Liver (tissue), 9 donors: Measurements from ENCODE around the gene C20orf202. TPM values are rescaled to one million over a fixed set of nuclear protein-coding genes. Genes with fewer than 3 reads are reported as not detected.

ENCODE experiments used
- DNase-seq: peaks from one replicate; pipeline ENCODE4 v3.0.0-alpha.2; 2017; ENCODE audit warnings: low spot score
- H3K27ac ChIP-seq, 2 donors: one replicate each; pipeline ENCODE4 v1.7.0; 2013; ENCODE audit warnings: inconsistent platforms in 2 of 2, low read length in 2 of 2, control low read depth in 1 of 2, low read depth in 1 of 2, mild to moderate bottlenecking in 1 of 2
- H3K27me3 ChIP-seq, 4 donors: one replicate each; pipeline versions ENCODE4 v1.6.1 to v1.7.0; 2013; ENCODE audit warnings: low read length in 3 of 4, inconsistent platforms in 1 of 4, mild to moderate bottlenecking in 1 of 4, moderate library complexity in 1 of 4; ENCODE audit not compliant: control insufficient read depth in 4 of 4, insufficient read depth in 4 of 4
- H3K36me3 ChIP-seq, 4 donors: one replicate each; pipeline versions ENCODE4 v1.6.1 to v1.7.0; 2013; ENCODE audit warnings: low read length in 3 of 4, mild to moderate bottlenecking in 3 of 4, low read depth in 1 of 4, moderate library complexity in 1 of 4; ENCODE audit not compliant: control insufficient read depth in 4 of 4, insufficient read depth in 3 of 4
- H3K4me1 ChIP-seq, 4 donors: one replicate each; pipeline versions ENCODE4 v1.6.1 to v1.7.0; 2013; ENCODE audit warnings: low read length in 3 of 4, mild to moderate bottlenecking in 3 of 4, moderate library complexity in 1 of 4; ENCODE audit not compliant: control insufficient read depth in 4 of 4, insufficient read depth in 4 of 4
- H3K4me3 ChIP-seq, 3 donors: one replicate each; pipeline versions ENCODE4 v1.6.1 to v1.7.0; 2013; ENCODE audit warnings: low read length in 3 of 3, control low read depth in 1 of 3, low read depth in 1 of 3, mild to moderate bottlenecking in 1 of 3
- H3K9ac ChIP-seq, 2 donors: one replicate each; pipeline ENCODE4 v1.7.0; 2013; ENCODE audit warnings: low read length in 2 of 2, mild to moderate bottlenecking in 2 of 2, moderate library complexity in 2 of 2, control low read depth in 1 of 2, low read depth in 1 of 2
- H3K9me3 ChIP-seq, 4 donors: one replicate each; pipeline versions ENCODE4 v1.6.1 to v1.7.0; 2013; ENCODE audit warnings: low read length in 3 of 4; ENCODE audit not compliant: control insufficient read depth in 4 of 4
- EGR1 ChIP-seq, 2 donors: IDR thresholded peaks; 2 replicates each; pipeline ENCODE4 v1.6.1; 2016 to 2018; ENCODE audit warnings: antibody characterized with exemption in 2 of 2, low read depth in 2 of 2
- FOXA1 ChIP-seq: IDR thresholded peaks from 2 replicates; pipeline ENCODE4 v1.6.1; 2016; ENCODE audit warnings: antibody characterized with exemption
- FOXA2 ChIP-seq: IDR thresholded peaks from 2 replicates; pipeline ENCODE4 v1.6.1; 2016; ENCODE audit warnings: antibody characterized with exemption
- GABPA ChIP-seq, 2 donors: IDR thresholded peaks in 1 of 2; conservative IDR thresholded peaks in 1 of 2; 2 replicates each; pipeline ENCODE4 v1.6.1; 2016; ENCODE audit warnings: antibody characterized with exemption in 2 of 2, mild to moderate bottlenecking in 1 of 2, moderate library complexity in 1 of 2
- HNF4A ChIP-seq, 2 donors: conservative IDR thresholded peaks; 2 replicates each; pipeline ENCODE4 v1.6.1; 2016; ENCODE audit warnings: antibody characterized with exemption in 2 of 2, mild to moderate bottlenecking in 2 of 2
- HNF4G ChIP-seq: IDR thresholded peaks from 2 replicates; pipeline ENCODE4 v1.6.1; 2016; ENCODE audit warnings: antibody characterized with exemption
- JUND ChIP-seq, 2 donors: IDR thresholded peaks; 2 replicates each; pipeline ENCODE4 v1.6.1; 2016; ENCODE audit warnings: antibody characterized with exemption in 2 of 2
- NR2F2 ChIP-seq: IDR thresholded peaks from 2 replicates; pipeline ENCODE4 v1.6.1; 2016; ENCODE audit warnings: antibody characterized with exemption
- RAD21 ChIP-seq, 2 donors: IDR thresholded peaks; 2 replicates each; pipeline ENCODE4 v1.6.1; 2016; ENCODE audit warnings: antibody characterized with exemption in 2 of 2, mild to moderate bottlenecking in 2 of 2
- RXRA ChIP-seq, 2 donors: IDR thresholded peaks; 2 replicates each; pipeline ENCODE4 v1.6.1; 2017 to 2018; ENCODE audit warnings: antibody characterized with exemption in 2 of 2, mild to moderate bottlenecking in 1 of 2
- SP1 ChIP-seq: IDR thresholded peaks from 2 replicates; pipeline ENCODE4 v1.6.1; 2018; ENCODE audit warnings: antibody characterized with exemption, mild to moderate bottlenecking
- TAF1 ChIP-seq: conservative IDR thresholded peaks from 2 replicates; pipeline ENCODE4 v1.6.1; 2016; ENCODE audit warnings: antibody characterized with exemption, mild to moderate bottlenecking
- YY1 ChIP-seq: IDR thresholded peaks from 2 replicates; pipeline ENCODE4 v1.6.1; 2016; ENCODE audit warnings: antibody characterized with exemption, mild to moderate bottlenecking
- WGBS: extraction: QIAGEN DNeasy Blood & Tissue Kit; methylation state at CpG from one replicate; pipeline ENCODE4 v1.1.7; 2013; 5-methylcytosine and 5-hydroxymethylcytosine counted together
- polyA plus RNA-seq, 2 donors: library from polyadenylated mRNA; stranded (reverse) in 1 of 2; unstranded in 1 of 2; fragments of 200-250 nt in 1 of 2; fragments of >200 nt in 1 of 2; fragmentation: Nextera tagmentation in 1 of 2; extraction: Ambion mirVana in 1 of 2; gene quantifications; one replicate each; pipeline versions ENCODE4 v1.2.1 to v1.2.3, GENCODE V29; 2013 to 2015
- total RNA-seq, 2 donors: library from RNA; depleted of rRNA; stranded (reverse); fragments of >200 nt; gene quantifications; one replicate each; pipeline ENCODE4 v1.2.3, GENCODE V29; 2014
- TF ChIP-seq, protein P1 (sequence below): IDR thresholded peaks from 2 replicates; pipeline ENCODE4 v1.6.1; 2016; ENCODE audit warnings: antibody characterized with exemption
- TF ChIP-seq, protein P2 (sequence below): IDR thresholded peaks from 2 replicates; pipeline ENCODE4 v1.6.1; 2016; ENCODE audit warnings: antibody characterized with exemption, mild to moderate bottlenecking
- TF ChIP-seq, protein P3 (sequence below): IDR thresholded peaks from 2 replicates; pipeline ENCODE4 v1.6.1; 2016; ENCODE audit warnings: antibody characterized with exemption
- TF ChIP-seq, protein P4 (sequence below): IDR thresholded peaks from 2 replicates; pipeline ENCODE4 v1.6.1; 2016; ENCODE audit warnings: antibody characterized with exemption
- TF ChIP-seq, protein P5 (sequence below): fragments of 150-350 bp; IDR thresholded peaks from 2 replicates; pipeline ENCODE4 v1.5.1; 2017; ENCODE audit warnings: improper control_type of control experiment, low read depth, low read length; ENCODE audit not compliant: missing input control
- donor health status: healthy.
- donor health status: healthy.
- donor health status: healthy.
- donor health status: healthy.
- donor health status: healthy.

C20orf202 gene
- total and polyA plus RNA-seq, 4 donors, result 0.07 to 0.42 (median 0.12) TPM

DNA sequence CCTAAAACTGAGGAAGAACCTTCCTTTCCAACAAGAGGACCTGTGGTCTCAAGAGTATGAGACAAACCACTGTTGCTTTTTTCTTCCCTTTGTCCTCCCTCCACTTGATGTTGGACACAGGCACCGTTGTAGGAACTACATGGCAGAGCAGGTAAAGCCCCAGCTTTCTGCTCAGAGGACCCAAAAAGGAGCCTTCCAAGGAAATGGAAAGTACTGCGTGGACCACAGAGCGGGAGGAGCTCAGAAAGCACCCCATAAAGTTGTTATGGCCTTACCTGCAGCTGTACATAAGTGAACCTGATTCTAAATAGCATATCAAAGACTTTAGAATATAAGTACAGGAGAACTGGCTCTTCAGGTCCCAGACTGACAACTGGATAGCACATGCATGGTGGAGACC is 47.9 kb upstream of the C20orf202 start:
- no peaks in the 10 kb centered on the region for H3K27me3 ChIP-seq
- H3K4me1 ChIP-seq, result peaks cover 0 to 6% (median 1%) of the 10 kb centered on the region in 4 donors
- no peak for TF ChIP-seq GABPA (IDR thresholded peaks at IDR 0.05 in 1 of 2, conservative IDR thresholded peaks at IDR 0.05 in 1 of 2)
- TF ChIP-seq YY1, result no peak
- no peak for TF ChIP-seq FOXA1
- TF ChIP-seq EGR1 (IDR thresholded peaks at IDR 0.05; ENCODE audit: low read depth in 2 of 2), result no peak
- TF ChIP-seq, protein P1, sequence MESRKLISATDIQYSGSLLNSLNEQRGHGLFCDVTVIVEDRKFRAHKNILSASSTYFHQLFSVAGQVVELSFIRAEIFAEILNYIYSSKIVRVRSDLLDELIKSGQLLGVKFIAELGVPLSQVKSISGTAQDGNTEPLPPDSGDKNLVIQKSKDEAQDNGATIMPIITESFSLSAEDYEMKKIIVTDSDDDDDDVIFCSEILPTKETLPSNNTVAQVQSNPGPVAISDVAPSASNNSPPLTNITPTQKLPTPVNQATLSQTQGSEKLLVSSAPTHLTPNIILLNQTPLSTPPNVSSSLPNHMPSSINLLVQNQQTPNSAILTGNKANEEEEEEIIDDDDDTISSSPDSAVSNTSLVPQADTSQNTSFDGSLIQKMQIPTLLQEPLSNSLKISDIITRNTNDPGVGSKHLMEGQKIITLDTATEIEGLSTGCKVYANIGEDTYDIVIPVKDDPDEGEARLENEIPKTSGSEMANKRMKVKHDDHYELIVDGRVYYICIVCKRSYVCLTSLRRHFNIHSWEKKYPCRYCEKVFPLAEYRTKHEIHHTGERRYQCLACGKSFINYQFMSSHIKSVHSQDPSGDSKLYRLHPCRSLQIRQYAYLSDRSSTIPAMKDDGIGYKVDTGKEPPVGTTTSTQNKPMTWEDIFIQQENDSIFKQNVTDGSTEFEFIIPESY, result no peak
- TF ChIP-seq RAD21 (IDR thresholded peaks at IDR 0.05), result no peak
- no peak for TF ChIP-seq RXRA (IDR thresholded peaks at IDR 0.05)
- no peak for TF ChIP-seq HNF4A (conservative IDR thresholded peaks at IDR 0.05)
- TF ChIP-seq FOXA2, result no peak
- TF ChIP-seq SP1, result no peak
- no peak for TF ChIP-seq HNF4G
- no peak for TF ChIP-seq TAF1
- TF ChIP-seq, protein P2, sequence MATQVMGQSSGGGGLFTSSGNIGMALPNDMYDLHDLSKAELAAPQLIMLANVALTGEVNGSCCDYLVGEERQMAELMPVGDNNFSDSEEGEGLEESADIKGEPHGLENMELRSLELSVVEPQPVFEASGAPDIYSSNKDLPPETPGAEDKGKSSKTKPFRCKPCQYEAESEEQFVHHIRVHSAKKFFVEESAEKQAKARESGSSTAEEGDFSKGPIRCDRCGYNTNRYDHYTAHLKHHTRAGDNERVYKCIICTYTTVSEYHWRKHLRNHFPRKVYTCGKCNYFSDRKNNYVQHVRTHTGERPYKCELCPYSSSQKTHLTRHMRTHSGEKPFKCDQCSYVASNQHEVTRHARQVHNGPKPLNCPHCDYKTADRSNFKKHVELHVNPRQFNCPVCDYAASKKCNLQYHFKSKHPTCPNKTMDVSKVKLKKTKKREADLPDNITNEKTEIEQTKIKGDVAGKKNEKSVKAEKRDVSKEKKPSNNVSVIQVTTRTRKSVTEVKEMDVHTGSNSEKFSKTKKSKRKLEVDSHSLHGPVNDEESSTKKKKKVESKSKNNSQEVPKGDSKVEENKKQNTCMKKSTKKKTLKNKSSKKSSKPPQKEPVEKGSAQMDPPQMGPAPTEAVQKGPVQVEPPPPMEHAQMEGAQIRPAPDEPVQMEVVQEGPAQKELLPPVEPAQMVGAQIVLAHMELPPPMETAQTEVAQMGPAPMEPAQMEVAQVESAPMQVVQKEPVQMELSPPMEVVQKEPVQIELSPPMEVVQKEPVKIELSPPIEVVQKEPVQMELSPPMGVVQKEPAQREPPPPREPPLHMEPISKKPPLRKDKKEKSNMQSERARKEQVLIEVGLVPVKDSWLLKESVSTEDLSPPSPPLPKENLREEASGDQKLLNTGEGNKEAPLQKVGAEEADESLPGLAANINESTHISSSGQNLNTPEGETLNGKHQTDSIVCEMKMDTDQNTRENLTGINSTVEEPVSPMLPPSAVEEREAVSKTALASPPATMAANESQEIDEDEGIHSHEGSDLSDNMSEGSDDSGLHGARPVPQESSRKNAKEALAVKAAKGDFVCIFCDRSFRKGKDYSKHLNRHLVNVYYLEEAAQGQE, result no peak
- TF ChIP-seq, protein P3, sequence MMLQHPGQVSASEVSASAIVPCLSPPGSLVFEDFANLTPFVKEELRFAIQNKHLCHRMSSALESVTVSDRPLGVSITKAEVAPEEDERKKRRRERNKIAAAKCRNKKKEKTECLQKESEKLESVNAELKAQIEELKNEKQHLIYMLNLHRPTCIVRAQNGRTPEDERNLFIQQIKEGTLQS, result no peak
- TF ChIP-seq JUND (IDR thresholded peaks at IDR 0.05), result no peak
- TF ChIP-seq, protein P4, sequence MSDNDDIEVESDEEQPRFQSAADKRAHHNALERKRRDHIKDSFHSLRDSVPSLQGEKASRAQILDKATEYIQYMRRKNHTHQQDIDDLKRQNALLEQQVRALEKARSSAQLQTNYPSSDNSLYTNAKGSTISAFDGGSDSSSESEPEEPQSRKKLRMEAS, result no peak
- TF ChIP-seq, protein P5, sequence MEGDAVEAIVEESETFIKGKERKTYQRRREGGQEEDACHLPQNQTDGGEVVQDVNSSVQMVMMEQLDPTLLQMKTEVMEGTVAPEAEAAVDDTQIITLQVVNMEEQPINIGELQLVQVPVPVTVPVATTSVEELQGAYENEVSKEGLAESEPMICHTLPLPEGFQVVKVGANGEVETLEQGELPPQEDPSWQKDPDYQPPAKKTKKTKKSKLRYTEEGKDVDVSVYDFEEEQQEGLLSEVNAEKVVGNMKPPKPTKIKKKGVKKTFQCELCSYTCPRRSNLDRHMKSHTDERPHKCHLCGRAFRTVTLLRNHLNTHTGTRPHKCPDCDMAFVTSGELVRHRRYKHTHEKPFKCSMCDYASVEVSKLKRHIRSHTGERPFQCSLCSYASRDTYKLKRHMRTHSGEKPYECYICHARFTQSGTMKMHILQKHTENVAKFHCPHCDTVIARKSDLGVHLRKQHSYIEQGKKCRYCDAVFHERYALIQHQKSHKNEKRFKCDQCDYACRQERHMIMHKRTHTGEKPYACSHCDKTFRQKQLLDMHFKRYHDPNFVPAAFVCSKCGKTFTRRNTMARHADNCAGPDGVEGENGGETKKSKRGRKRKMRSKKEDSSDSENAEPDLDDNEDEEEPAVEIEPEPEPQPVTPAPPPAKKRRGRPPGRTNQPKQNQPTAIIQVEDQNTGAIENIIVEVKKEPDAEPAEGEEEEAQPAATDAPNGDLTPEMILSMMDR, result no peak
- no peak for TF ChIP-seq NR2F2
- DNase-seq, result no peak
- no peak overlapping the region for H3K4me3 ChIP-seq
- H3K36me3 ChIP-seq, result peaks cover 13 to 29% (median 24%) of the 10 kb centered on the region in 4 donors
- 98% methylated on average over 3 of the region's 3 CpGs for WGBS
- no peak overlapping the region for H3K9ac ChIP-seq
- no peaks in the 10 kb centered on the region for H3K9me3 ChIP-seq
- no peak overlapping the region for H3K27ac ChIP-seq
